Uterus (tissue), 4 donors: ENCODE data around the gene P2RY1. TPM values are rescaled to one million over a fixed set of nuclear protein-coding genes. Genes with fewer than 3 reads are reported as not detected.

Source experiments
- DNase-seq, 2 donors: peaks; one replicate each; pipeline ENCODE4 v3.0.0-alpha.2; 2019 to 2020
- H3K27ac ChIP-seq, 2 donors: fragments of 200-600 bp; sonication (generic); 1 replicate in 1 of 2; 2 replicates in 1 of 2; pipeline ENCODE4 v1.5.1; 2016 to 2018
- H3K27me3 ChIP-seq, 2 donors: fragments of 200-600 bp; sonication (generic); one replicate each; pipeline ENCODE4 v1.5.1; 2018 to 2019; ENCODE audit warnings: control low read depth in 1 of 2
- H3K36me3 ChIP-seq, 2 donors: fragments of 200-600 bp; sonication (generic); one replicate each; pipeline ENCODE4 v1.5.1; 2019; ENCODE audit warnings: control low read depth in 1 of 2
- H3K4me1 ChIP-seq, 2 donors: fragments of 200-600 bp; sonication (generic); one replicate each; pipeline ENCODE4 v1.5.1; 2018 to 2019; ENCODE audit warnings: control low read depth in 1 of 2
- H3K4me3 ChIP-seq, 2 donors: fragments of 200-600 bp; sonication (generic); 1 replicate in 1 of 2; 2 replicates in 1 of 2; pipeline ENCODE4 v1.5.1; 2018 to 2019; ENCODE audit warnings: mild to moderate bottlenecking in 1 of 2
- H3K9me3 ChIP-seq, 2 donors: fragments of 200-600 bp; sonication (generic); one replicate each; pipeline ENCODE4 v1.5.1; 2019; ENCODE audit warnings: control low read depth in 1 of 2
- CTCF ChIP-seq, 4 experiments: fragments of 200-600 bp in 2 of 4; fragments of 450-650 bp in 2 of 4; sonication (generic) in 2 of 4; IDR thresholded peaks; one replicate each; pipeline ENCODE4 v1.5.1; 2016 to 2019; ENCODE audit warnings: antibody characterized with exemption in 4 of 4, mild to moderate bottlenecking in 2 of 4, moderate library complexity in 1 of 4
- POLR2A ChIP-seq, 2 donors: fragments of 450-650 bp; IDR thresholded peaks; one replicate each; pipeline ENCODE4 v1.6.1; 2016; ENCODE audit warnings: antibody characterized with exemption in 2 of 2, mild to moderate bottlenecking in 1 of 2, moderate library complexity in 1 of 2
- intact Hi-C: fragments of 100-400 bp; cut with DNase I; formaldehyde crosslinking; loops from one replicate; pipeline ENCODE4 v1.15.1; 2023; ENCODE audit warnings: low total_unique reads
- total RNA-seq, 4 donors: library from RNA; depleted of rRNA in 3 of 4; stranded (reverse); fragments of >200 nt in 3 of 4; gene quantifications; one replicate each; pipeline versions ENCODE4 v1.1.0 to v1.2.4, GENCODE V29; 2014 to 2023
- donor health status: DM: yes; HTN: yes; CAD: no.

P2RY1 gene
- total RNA-seq, 4 donors from 2014 or later = 4.9 to 30.7 (median 13.8) TPM

- intact Hi-C loops = no loop called here
Measured at GRCh38 chr3:152823781-152824180, 11.2 kb upstream of the P2RY1 start.

DNA sequence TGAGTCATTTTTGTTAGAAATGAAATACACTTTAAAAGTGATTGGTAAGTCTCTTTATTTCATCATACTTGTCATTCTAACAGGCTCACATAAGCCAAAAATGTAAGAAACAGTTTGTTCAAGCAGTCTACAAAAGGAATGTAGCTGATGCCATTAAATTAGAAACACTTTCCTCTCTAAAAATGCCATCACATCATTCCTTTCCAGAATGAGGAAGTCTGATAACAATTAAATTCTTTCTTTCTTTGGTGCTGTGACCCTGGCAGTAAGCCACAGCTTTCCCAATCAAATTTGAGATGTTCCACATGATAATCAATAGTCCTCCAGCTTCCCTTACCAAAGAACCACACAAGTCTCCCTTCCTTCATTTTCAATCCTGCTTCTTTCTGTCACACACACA lies 9.4 kb upstream of the P2RY1 start:
- no peak for TF ChIP-seq POLR2A (IDR thresholded peaks at IDR 0.05)
- TF ChIP-seq CTCF (IDR thresholded peaks at IDR 0.05) = no peak
- H3K27me3 ChIP-seq = no peaks in the 10 kb centered on the region
- H3K4me3 ChIP-seq = no peak overlapping the region
- no peak for DNase-seq
- H3K36me3 ChIP-seq = no peaks in the 10 kb centered on the region
- no peak overlapping the region for H3K27ac ChIP-seq
- no peaks in the 10 kb centered on the region for H3K4me1 ChIP-seq
- intact Hi-C loops = no loop called here
- no peaks in the 10 kb centered on the region for H3K9me3 ChIP-seq

More at GRCh38 chr3:152823781-152824180, 11.2 kb upstream of the P2RY1 start:
- no peak for DNase-seq
- Histone ChIP-seq H3K4me3 (no peak overlapping the region), H3K9me3 (no peaks in the 10 kb centered on the region), H3K27me3 (no peaks in the 10 kb centered on the region), H3K4me1 (no peaks in the 10 kb centered on the region), H3K36me3 (no peaks in the 10 kb centered on the region), H3K27ac (no peak overlapping the region)
- TF ChIP-seq CTCF (IDR thresholded peaks at IDR 0.05) = no peak
- no peak for TF ChIP-seq POLR2A (IDR thresholded peaks at IDR 0.05)

GRCh38 chr3:152826476-152826875 lies 8.5 kb upstream of the P2RY1 start:
- H3K4me1 ChIP-seq = no peaks in the 10 kb centered on the region
- H3K9me3 ChIP-seq = no peaks in the 10 kb centered on the region
- intact Hi-C loops = no loop called here
- no peak overlapping the region for H3K27ac ChIP-seq
- no peak overlapping the region for H3K4me3 ChIP-seq
- H3K27me3 ChIP-seq = no peaks in the 10 kb centered on the region
- TF ChIP-seq POLR2A (IDR thresholded peaks at IDR 0.05) (no peak), CTCF (IDR thresholded peaks at IDR 0.05) (no peak)
- no peak for DNase-seq
- H3K36me3 ChIP-seq = no peaks in the 10 kb centered on the region

GRCh38 chr3:152827313-152827712 lies 7.6 kb upstream of the P2RY1 start:
- H3K4me3 ChIP-seq = no peak overlapping the region
- intact Hi-C loops = no loop called here
- no peaks in the 10 kb centered on the region for H3K36me3 ChIP-seq
- H3K4me1 ChIP-seq = no peaks in the 10 kb centered on the region
- H3K27ac ChIP-seq = no peak overlapping the region
- no peaks in the 10 kb centered on the region for H3K9me3 ChIP-seq
- DNase-seq = no peak
- H3K27me3 ChIP-seq = no peaks in the 10 kb centered on the region
- TF ChIP-seq POLR2A (IDR thresholded peaks at IDR 0.05) (no peak), CTCF (IDR thresholded peaks at IDR 0.05) (no peak)

- no peaks in the 10 kb centered on the region for H3K36me3 ChIP-seq
- H3K4me1 ChIP-seq = no peaks in the 10 kb centered on the region
- H3K27ac ChIP-seq = no peak overlapping the region
- no peak overlapping the region for H3K4me3 ChIP-seq
- no peak for DNase-seq
- TF ChIP-seq POLR2A (IDR thresholded peaks at IDR 0.05) = no peak
- no peak for TF ChIP-seq CTCF (IDR thresholded peaks at IDR 0.05)
- no peaks in the 10 kb centered on the region for H3K27me3 ChIP-seq
- intact Hi-C loops = no loop called here
- H3K9me3 ChIP-seq = no peaks in the 10 kb centered on the region
Measured at GRCh38 chr3:152828075-152828840, 6.7 kb upstream of the P2RY1 start.
